ENCODE results near the gene STOX2.
"Not testable (repeated sequence)": the region's sequence is repeated elsewhere in the genome, so short reads cannot be mapped to it uniquely, and the experiment has no call there.

Gene STOX2

DNA sequence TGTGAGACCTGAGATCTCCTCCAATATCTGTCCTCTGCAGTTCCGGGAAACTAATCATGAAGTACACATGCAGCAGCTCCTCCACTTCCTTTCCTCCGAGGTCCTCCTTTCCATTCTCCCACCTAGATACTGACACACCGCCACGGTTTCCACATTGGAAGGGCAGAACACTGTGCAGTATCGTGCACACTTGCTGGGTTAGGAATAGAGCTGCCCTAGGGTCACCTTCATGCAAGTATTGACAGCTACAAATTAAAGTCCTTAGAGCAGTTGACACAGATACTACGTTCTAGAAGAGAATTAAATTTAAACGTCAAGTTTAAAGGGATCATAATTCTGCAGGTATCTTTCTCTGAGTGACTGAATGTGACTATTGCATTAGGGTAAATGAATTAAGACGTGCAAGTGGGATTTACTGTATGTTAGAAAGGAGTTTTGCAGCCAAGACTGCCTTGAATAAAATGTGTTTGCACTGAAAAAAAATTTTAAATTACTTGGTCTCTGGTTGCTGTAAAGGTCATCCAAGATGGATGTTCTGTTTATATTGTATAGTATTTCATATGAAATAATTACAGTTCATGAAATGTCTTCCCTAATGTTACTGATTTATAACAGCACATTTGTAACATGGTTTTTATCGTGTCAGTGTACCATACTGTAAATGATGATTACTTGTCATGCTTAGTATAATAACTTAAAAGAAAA lies 117.7 kb downstream of the STOX2 start:
- no peak for DNase-seq (ENCODE audit: low spot score)

DNA sequence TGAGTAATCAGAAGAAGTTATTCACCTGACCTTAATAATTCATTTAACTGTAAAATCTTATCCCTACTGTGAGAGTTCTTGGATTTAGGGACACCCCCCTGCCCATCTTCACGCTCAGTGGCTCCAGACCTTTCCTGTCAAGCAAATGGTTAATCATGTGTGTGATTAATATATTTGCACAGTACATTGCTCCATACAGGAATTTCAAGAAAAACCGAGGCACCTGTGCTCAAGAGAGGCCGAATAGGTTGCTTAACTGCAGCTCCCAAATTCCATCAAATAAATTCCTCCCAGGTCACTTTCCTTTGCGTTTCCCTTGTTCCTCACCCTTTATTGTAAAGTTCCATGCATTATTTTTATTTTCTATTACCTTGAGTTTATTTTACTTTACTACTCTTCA lies 119.5 kb downstream of the STOX2 start:
- DNase-seq (ENCODE audit: low spot score) = no peak

DNA sequence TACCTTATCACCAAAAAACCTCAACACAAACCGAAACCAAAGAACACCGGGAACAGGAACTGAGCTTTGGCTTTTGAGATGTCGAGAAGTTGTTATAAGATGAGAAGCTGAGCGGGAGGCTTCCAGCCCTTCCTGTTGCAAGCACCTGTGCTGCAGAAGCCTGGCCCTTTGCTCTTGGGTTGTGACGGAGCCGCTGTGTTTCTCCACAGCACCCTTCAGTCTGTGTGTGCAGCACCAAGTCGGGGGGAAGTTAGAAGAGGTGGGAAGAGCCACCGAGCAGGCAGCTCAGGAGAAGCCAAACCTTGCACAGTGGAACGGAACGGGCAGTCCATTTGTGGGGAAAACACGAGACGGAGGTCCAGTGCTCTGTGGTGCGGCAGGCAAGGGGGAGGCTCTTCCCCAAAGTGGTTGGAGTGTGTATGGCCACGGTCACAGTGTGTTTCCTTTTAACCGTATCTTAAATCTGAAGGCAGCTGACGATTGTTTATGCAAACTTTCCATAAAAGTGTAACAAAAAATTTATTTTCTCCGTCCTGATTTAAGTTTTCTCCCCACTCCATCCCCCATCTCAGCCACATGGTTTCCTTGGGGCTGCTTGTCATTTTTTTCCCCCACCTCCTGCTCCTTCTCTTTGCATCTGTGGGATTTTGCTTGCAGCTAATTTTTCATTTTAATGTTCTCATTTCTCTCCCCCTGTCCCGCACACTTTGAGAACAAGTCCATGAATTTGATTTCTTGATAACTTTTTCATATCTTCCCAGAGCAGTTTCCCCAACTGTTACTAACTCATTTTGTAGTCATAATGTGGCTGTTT lies 123.7 kb downstream of the STOX2 start:
- DNase-seq (ENCODE audit: low spot score) = no peak

DNA sequence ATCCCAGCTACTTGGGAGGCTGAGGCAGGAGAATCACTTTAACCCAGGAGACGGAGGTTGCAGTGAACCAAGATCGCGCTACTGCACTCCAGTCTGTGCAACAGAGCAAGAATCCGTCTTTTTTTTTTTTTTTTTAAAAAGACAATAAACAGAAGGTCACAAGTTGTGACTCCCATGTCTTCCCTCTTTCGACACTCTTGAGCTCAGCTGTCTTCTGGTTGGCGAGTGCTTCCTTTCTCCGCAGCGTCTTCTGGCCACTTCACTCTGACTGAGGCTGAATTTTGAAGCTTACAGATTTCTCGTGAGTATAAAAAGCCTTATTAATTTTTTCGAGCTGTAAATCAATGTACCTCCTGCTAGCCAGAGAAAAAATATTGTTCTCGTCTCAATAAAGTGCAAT lies 124.9 kb downstream of the STOX2 start:
- DNase-seq (ENCODE audit: low spot score) = no peak

DNA sequence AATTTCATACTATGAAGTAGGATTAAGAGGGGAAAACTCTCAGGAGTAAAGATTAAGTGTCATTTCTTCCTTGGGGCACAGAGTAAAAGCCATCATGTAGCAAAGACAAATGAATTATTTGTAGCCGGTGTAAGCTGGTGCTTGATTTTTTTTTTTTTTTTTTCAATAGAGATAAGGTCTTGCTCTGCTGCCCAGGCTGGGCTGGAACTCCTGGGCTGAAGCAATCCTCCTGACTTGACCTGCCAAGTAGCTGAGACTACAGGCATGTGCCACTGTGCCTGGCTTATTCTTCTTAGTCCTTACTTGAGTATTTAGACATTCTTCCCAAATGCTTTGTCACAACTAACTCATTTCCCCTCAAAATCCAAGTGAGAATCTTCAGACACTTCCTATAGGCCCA lies 125.7 kb downstream of the STOX2 start:
- no peak for DNase-seq (ENCODE audit: low spot score)

DNA sequence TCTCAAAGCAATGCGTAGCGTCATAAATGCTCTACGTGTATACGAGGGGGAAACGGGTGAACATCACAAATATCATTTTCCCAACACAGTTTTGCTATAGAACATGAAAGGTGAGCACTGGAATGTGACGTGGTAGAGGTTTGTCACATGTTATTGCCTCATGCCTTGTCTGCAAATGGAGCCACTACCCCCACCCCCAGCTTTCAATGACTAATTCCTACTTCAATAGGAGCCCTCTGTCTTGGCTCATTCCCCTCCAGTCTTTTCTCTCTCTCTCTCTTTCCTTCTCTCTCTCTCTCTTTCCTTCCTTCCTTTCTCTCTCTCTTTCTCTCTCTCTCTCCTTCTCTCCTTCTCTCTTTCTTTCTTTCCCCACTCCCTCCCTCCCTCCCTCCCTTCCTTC lies 127.0 kb downstream of the STOX2 start:
- DNase-seq (ENCODE audit: low spot score) = no peak

DNA sequence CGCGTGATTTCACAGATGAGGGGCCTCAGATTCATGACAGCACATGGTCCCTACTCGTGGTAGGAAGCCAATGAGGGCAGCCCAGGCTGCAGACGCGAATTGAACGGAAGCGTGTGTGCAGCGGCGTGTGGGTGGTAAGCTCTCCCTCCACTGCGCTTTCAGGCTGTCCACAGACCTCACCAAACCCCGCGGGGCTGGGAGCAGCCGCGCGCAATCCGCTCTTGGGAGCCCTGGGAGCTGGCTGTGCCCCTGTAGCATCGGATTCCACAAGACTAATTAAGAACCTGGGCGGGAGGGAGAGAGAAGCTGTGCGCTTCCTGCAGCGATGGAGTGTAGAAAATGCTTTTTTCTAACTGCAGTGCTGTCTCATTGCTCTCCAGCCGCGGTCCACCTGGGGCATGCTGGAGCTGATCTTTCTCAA lies 134.9 kb downstream of the STOX2 start:
- DNase-seq (ENCODE audit: low spot score) = no peak

DNA sequence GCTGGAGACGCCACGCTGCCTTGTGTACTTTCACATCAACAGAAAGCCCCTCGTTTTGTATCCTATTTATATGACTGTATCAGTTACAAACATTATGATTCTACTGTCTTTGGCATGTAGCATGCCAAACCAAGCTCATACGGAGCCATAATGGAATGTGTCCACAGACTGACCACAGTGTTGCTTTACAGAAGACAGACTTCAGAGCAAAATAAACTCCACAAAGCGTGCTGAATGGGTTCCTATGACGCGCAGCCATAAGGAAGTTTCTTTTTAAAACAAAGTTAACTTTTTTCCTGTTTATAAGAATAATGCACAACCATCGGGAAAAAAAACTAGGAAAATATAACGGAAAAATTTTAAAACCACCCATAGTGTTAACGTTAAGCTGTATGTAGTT lies 136.0 kb downstream of the STOX2 start:
- no peak for DNase-seq (ENCODE audit: low spot score)

DNA sequence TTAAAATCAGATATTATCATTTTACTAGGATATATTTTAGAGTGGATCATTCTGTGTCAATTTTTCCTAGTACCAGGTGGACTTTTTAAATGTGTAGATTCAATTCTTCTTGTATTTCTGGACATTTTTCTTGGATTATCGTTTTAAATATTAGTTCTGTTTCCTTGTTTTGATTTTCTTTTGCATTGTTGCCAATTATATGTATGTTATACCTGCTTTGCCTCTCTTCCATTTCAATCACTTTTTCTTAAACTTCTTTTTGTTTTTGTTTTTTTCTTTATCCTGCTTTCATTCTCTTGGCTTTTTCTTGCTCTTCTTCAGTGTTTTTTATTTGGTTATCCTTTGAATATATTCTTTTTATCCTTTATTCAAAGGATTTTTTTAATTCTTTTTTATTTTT lies 141.0 kb downstream of the STOX2 start:
- no peak for DNase-seq (ENCODE audit: low spot score)

DNA sequence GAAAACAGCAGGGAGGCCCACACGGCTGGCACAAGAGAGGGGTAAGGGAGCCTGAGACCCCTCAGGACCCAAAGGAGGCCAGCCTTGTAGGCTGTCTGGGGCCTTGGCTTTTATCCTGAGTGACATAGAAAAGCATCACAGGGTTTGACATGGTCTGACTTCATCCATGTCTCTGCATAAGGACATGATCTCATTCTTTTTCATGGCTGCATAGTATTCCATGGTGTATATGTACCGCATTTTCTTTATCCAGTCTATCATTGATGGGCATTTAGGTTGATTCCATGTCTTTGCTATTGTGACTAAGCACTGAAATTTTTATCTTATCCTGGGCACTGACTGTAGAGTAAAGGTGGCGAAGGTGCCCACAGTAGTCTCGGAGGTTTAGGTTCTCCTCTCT lies 146.2 kb downstream of the STOX2 start:
- DNase-seq (ENCODE audit: low spot score) = not testable (repeated sequence)

DNA sequence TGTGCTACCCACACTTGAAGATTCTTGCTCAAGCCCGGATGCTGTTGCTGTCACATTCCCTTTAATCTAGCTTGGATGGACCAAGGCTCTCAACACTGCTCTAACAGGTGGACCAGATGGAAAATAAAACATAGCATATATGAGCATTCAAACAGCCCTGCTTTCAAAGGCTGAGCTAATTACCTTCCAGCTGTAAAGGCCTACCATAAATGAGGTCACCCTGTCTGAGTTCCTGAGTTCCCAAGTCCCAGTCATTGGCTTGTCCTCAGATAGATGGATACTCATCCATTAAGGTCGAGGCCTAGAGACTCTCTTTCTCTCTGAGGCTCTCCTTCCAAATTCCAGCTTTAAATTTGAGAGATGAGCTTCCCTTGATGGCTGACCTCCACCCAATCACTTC lies 147.5 kb downstream of the STOX2 start:
- no peak for DNase-seq (ENCODE audit: low spot score)

DNA sequence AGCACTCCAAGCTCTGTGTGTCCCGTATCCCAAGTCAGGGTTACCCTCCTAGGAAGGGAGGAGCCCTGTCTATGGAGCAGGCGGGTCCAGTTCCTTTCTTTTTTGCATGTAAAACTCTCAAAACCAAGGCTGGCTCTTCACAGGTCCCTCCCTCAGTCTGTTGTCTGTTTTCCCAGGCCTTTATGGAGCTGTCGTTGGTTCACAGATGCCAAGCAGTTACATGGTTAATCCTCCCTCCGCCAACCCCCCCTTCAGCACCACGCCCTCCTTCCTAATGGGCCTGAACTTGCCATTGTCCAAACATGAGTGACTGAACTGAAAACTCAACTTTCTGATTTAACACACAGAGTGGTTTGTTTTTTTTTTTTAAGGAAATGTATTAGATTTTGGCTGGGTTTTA lies 148.3 kb downstream of the STOX2 start:
- no peak for DNase-seq (ENCODE audit: low spot score)

DNA sequence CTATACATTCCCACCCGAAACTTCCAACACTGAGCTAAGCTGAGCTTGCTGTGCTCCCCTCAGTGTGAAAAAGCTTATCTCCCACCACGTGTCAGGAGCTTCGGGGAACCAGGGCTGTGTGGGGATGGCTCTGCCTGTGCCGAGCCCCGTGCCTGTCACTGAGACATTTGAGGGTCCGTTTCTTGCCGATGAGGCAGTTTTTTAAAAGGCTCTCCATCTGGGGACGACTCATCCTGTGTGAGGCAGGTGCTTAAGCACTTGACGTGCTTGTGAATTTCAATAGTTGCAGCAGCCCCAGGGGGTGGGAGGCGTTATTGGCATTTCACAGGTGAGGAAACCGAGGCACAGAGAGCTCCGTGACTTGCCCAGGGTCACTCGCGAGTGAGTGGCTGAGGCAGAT lies 151.8 kb downstream of the STOX2 start:
- no peak for DNase-seq (ENCODE audit: low spot score)

DNA sequence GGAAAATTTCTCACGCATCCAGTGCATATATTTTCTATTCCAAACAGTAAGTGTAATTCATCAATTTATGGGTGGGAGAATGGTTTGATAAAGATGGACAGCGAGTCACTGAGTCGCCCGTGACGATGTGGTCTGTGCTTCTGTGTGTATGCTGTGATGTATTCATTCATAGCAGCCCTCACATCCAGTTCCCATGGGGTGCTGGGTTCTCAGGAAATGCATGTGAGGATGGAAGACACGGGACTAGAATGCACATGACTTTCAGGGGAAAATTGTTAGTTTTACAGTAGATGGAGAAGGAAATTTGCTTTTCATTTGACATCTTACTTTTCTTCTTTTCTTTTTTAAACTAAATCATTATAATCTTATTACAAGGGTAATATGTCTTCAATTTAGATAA lies 152.9 kb downstream of the STOX2 start:
- no peak for DNase-seq (ENCODE audit: low spot score)

DNA sequence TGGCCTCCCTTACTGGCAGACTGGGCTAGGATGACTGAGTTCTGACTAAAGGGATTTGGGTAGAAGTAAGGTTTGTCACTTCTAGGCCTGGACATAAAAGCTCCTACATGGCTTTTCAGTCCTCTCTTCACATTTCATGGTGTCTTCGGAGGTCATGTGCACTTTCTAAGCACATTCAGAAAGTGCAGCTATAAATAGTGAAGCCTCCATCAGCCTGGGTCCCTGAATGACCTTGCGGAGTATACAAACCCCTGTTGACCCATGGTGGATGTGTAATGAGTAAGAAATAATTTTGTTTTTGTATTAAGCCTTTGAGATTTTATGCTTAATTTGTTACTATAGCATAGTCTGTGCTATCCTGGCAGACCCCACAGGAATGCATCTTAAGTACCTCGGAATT lies 154.0 kb downstream of the STOX2 start:
- DNase-seq (ENCODE audit: low spot score) = no peak

DNA sequence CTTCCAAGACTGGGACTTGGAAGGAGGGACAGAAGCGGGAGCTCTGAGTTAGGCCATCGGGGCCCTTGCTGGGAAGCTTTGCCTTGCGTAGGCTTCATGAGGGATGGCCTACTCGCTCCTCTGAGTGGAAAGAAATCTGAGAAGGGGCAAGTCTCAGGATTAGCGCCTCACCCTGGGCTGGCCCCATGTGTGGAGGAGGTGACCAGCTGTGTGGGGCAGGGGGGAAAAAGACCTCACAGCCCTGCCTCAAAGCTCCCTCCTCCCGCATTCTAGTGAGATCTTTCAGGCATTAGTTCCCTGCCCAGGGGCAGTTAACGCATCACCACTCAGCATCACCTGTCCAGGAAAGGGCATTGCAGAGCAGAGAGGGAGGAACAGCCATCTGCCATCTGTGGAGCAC lies 156.5 kb downstream of the STOX2 start:
- DNase-seq (ENCODE audit: low spot score) = no peak

DNA sequence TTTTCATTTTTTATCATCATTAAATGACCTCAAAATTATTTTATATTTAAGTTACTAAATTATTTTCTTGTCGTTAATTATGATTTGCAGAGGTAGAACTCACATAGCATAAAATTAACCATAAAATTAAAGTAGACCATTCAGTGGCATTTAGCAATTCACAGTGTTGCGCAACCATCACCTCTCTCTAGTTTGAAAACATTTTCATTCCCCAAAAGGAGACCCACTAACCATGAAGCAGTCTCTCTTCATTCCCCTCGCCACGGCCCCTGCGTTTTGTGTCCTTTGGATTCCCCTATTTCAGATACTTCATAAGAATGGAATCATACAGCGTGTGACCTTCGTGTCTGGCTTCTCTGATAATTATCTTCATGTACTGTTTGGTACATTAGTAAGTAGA lies 157.7 kb downstream of the STOX2 start:
- no peak for DNase-seq (ENCODE audit: low spot score)

DNA sequence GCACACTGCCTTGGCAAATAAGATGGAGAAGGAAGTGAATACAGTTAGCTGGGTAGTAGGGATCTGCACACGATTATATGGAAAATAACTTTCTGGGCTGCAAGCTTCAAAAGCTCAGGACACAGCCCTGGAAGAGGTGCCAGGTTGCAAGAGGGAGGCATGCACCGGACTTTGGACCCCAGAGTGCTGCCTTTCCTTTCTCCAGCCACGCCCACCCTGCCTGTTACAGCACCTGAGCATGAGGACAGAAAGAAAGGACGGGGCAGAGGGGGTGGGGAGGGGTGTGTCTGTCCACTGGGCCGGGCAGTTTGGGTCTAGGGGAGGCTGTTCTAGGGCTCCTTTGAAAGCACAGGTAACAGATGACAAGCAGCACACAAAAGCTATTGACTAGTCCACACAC lies 159.8 kb downstream of the STOX2 start:
- DNase-seq (ENCODE audit: low spot score) = no peak

DNA sequence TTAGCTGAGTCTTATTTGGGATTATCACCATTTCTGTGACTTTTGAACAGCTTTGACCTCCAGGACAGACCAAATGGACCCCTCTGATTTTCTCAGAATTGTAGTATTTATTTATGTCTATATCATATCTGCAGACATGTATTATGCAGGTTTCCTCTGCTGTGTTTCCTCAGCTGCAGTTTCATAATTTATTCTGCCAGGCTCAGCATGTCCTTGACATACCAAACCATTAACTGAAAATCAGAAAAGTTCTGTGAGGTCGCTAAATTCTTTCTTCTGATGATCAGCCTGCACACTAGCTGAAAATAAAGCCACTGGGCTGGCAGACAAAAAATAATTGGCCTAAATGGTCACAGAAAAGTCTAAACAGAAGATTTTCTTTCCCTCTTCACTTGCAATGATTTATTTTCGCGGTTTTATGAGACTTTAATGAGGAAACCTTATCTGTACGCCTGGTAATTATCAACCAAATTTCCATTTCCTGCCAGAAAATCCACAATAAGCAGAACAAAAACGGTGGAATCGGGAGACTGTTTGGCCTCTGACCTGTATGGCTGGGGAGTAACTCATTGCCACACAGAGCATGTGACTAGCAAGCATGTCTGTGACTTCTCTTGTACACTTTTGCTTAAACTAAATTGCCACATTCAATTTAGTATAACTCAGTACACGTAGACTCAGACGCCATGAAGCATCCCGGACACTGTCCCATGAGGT lies 161.6 kb downstream of the STOX2 start:
- DNase-seq (ENCODE audit: low spot score) = no peak

DNA sequence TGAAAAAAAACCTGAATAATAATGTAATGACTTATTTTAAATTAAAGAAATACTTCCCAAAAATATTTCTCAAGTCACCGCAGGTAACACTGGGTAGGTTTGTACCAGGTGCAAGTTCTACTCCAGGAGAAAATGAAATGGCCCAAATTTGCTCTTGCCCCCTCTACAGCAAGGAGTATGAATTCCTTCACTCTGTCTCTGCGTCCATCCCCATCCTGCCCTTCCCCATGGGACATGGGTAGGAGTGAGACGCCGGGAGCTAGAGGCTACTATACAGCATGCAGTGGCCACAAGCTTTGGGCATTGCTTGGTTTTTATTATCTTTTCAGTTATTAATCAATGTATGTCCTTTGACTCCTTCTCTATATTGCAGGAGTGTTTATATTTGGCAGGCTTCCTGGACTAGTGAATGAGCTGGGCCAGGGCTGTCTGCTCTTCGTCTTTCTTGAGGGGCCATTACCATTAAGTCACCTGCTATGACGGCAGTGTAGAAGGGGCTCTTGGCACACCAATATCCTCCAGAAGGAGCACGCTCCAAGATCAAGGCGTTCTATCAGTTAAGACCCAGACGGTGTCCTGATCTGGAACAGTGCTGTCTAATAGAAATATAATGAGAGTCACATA lies 162.9 kb downstream of the STOX2 start:
- no peak for DNase-seq (ENCODE audit: low spot score)

Measured in CD4-positive, alpha-beta T cell treated with Interleukin-2 at 100 ng/mL for 4 hours (primary cell).